K562 (cell line): ENCODE results near the gene JPH2. TPM values are rescaled to one million over a fixed set of nuclear protein-coding genes. Genes with fewer than 3 reads are reported as not detected.

Experiments used
- ARHGAP35 ChIP-seq: fragments of 450-650 bp; IDR thresholded peaks from 2 replicates; pipeline ENCODE4 v1.6.1; 2018; ENCODE audit not compliant: partially characterized antibody
- ARID2 ChIP-seq: fragments of 450-650 bp; IDR thresholded peaks from 2 replicates; pipeline ENCODE4 v1.6.1; 2017; ENCODE audit warnings: antibody characterized with exemption, mild to moderate bottlenecking
- FOXJ2 ChIP-seq: fragments of 200-800 bp; sonication (Bioruptor generic); IDR thresholded peaks from 2 replicates; pipeline ENCODE4 v1.6.1; 2016; ENCODE audit warnings: missing genetic modification characterization, missing compliant biosample characterization
- NR2C1 ChIP-seq, 2 experiments: fragments of 450-650 bp; IDR thresholded peaks; 2 replicates each; pipeline ENCODE4 v1.6.1; 2017; ENCODE audit warnings: mild to moderate bottlenecking in 2 of 2, antibody characterized with exemption in 1 of 2, inconsistent platforms in 1 of 2, missing compliant biosample characterization in 1 of 2, missing genetic modification characterization in 1 of 2
- NR2C2 ChIP-seq, 2 experiments: fragments of 200-800 bp in 1 of 2; sonication (Bioruptor generic) in 1 of 2; sonication (generic) in 1 of 2; formaldehyde crosslinking in 1 of 2; IDR thresholded peaks; 2 replicates each; pipeline versions ENCODE4 v1.6.1 to v1.8.0; 2016 to 2022; ENCODE audit warnings: mild to moderate bottlenecking in 1 of 2, missing compliant biosample characterization in 1 of 2, missing genetic modification characterization in 1 of 2, missing genetic modification reagents in 1 of 2
- polyA plus RNA-seq, 8 experiments: library from polyadenylated mRNA; depleted of rRNA in 4 of 8; stranded (reverse) in 5 of 8; unstranded in 3 of 8; fragments of >200 nt; fragmentation: Nextera tagmentation in 2 of 8; fragmentation: Illumina TruSeq in 1 of 8; extraction: Ambion mirVana in 2 of 8; extraction: Trizol in 1 of 8; gene quantifications; 2 replicates each; pipeline versions ENCODE4 v1.2.1 to v1.2.3, GENCODE V29; 2011 to 2014; ENCODE audit warnings: inconsistent platforms in 1 of 8, missing spikeins in 1 of 8
- total RNA-seq, 7 experiments: library from RNA; depleted of rRNA in 6 of 7; stranded (reverse); fragments of >200 nt in 6 of 7; fragmentation: Illumina TruSeq in 2 of 7; extraction: Trizol in 2 of 7; gene quantifications; 2 replicates each; pipeline versions ENCODE4 v1.2.1 to v1.2.3, GENCODE V29; 2011 to 2021; ENCODE audit warnings: low replicate concordance in 1 of 7
- TF ChIP-seq, protein P1 (sequence below): sonication (generic); IDR thresholded peaks from 2 replicates; pipeline ENCODE4 v1.6.1; 2016
- TF ChIP-seq, protein P2 (sequence below): sonication (generic); formaldehyde crosslinking; IDR thresholded peaks from 2 replicates; pipeline ENCODE4 v1.8.0; 2022; ENCODE audit warnings: missing genetic modification reagents, mild to moderate bottlenecking, moderate library complexity, borderline replicate concordance
- TF ChIP-seq, protein P3 (sequence below): sonication (generic); formaldehyde crosslinking; IDR thresholded peaks from 2 replicates; pipeline ENCODE4 v1.8.0; 2022; ENCODE audit warnings: mild to moderate bottlenecking, low read depth, missing genetic modification reagents
- TF ChIP-seq, protein P4 (sequence below), 2 experiments: fragments of 450-650 bp; formaldehyde crosslinking in 1 of 2; IDR thresholded peaks; 2 replicates each; pipeline versions ENCODE4 v1.4.0 to v1.6.1; 2014 to 2020; ENCODE audit warnings: mild to moderate bottlenecking in 2 of 2, borderline replicate concordance in 1 of 2, low read depth in 1 of 2
- TF ChIP-seq, protein P5 (sequence below): fragments of 450-650 bp; formaldehyde crosslinking; IDR thresholded peaks from 2 replicates; pipeline ENCODE4 v1.4.0; 2022; ENCODE audit warnings: mild to moderate bottlenecking, moderate library complexity

JPH2 gene
- total and polyA plus RNA-seq, 9 of the 15 experiments (the other 6 are each of a cell fraction or from before 2014, with no cell fraction given): not detected

DNA sequence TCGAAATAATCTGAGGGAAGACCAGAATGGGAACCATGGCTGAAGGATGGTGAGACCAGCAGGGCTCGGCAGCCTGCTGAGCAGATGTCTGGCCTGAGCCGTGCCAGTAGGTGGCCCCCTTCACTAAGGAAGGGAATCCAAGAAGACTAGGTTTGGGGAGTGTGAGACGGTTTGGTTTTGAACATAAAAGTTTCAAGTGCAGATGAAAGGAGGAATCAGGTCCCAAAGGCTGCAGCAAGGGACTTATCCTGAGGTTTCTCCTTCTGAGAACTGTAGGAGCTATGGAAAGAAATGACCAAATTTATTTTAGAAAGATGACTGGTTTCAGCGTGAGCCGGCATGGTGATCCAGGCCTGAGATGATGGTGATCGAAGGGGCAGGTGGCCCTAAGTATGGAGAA is 28.1 kb upstream of the JPH2 start (continued):
- TF ChIP-seq, protein P1, sequence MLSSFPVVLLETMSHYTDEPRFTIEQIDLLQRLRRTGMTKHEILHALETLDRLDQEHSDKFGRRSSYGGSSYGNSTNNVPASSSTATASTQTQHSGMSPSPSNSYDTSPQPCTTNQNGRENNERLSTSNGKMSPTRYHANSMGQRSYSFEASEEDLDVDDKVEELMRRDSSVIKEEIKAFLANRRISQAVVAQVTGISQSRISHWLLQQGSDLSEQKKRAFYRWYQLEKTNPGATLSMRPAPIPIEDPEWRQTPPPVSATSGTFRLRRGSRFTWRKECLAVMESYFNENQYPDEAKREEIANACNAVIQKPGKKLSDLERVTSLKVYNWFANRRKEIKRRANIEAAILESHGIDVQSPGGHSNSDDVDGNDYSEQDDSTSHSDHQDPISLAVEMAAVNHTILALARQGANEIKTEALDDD: peak; percentile 69; the same call in 1 of the 2 replicates
- TF ChIP-seq, protein P2, sequence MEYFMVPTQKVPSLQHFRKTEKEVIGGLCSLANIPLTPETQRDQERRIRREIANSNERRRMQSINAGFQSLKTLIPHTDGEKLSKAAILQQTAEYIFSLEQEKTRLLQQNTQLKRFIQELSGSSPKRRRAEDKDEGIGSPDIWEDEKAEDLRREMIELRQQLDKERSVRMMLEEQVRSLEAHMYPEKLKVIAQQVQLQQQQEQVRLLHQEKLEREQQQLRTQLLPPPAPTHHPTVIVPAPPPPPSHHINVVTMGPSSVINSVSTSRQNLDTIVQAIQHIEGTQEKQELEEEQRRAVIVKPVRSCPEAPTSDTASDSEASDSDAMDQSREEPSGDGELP (CRISPR knock-in tag): no peak
- no peak for TF ChIP-seq NR2C2 (CRISPR knock-in tag; IDR thresholded peaks at IDR 0.05)
- no peak for TF ChIP-seq NR2C2 (tag; IDR thresholded peaks at IDR 0.05)
- TF ChIP-seq, protein P3, sequence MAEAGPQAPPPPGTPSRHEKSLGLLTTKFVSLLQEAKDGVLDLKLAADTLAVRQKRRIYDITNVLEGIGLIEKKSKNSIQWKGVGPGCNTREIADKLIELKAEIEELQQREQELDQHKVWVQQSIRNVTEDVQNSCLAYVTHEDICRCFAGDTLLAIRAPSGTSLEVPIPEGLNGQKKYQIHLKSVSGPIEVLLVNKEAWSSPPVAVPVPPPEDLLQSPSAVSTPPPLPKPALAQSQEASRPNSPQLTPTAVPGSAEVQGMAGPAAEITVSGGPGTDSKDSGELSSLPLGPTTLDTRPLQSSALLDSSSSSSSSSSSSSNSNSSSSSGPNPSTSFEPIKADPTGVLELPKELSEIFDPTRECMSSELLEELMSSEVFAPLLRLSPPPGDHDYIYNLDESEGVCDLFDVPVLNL: no peak
- TF ChIP-seq NR2C1 (IDR thresholded peaks at IDR 0.05): no peak
- TF ChIP-seq NR2C1 (tag; IDR thresholded peaks at IDR 0.05): no peak
- TF ChIP-seq, protein P4, sequence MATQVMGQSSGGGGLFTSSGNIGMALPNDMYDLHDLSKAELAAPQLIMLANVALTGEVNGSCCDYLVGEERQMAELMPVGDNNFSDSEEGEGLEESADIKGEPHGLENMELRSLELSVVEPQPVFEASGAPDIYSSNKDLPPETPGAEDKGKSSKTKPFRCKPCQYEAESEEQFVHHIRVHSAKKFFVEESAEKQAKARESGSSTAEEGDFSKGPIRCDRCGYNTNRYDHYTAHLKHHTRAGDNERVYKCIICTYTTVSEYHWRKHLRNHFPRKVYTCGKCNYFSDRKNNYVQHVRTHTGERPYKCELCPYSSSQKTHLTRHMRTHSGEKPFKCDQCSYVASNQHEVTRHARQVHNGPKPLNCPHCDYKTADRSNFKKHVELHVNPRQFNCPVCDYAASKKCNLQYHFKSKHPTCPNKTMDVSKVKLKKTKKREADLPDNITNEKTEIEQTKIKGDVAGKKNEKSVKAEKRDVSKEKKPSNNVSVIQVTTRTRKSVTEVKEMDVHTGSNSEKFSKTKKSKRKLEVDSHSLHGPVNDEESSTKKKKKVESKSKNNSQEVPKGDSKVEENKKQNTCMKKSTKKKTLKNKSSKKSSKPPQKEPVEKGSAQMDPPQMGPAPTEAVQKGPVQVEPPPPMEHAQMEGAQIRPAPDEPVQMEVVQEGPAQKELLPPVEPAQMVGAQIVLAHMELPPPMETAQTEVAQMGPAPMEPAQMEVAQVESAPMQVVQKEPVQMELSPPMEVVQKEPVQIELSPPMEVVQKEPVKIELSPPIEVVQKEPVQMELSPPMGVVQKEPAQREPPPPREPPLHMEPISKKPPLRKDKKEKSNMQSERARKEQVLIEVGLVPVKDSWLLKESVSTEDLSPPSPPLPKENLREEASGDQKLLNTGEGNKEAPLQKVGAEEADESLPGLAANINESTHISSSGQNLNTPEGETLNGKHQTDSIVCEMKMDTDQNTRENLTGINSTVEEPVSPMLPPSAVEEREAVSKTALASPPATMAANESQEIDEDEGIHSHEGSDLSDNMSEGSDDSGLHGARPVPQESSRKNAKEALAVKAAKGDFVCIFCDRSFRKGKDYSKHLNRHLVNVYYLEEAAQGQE (IDR thresholded peaks at IDR 0.05; ENCODE audit: borderline replicate concordance): peak; percentile 52; the same call in 1 of the 2 replicates
- TF ChIP-seq, protein P4 (CRISPR knock-in tag; IDR thresholded peaks at IDR 0.05; ENCODE audit: low read depth): no peak
- TF ChIP-seq, protein P5, sequence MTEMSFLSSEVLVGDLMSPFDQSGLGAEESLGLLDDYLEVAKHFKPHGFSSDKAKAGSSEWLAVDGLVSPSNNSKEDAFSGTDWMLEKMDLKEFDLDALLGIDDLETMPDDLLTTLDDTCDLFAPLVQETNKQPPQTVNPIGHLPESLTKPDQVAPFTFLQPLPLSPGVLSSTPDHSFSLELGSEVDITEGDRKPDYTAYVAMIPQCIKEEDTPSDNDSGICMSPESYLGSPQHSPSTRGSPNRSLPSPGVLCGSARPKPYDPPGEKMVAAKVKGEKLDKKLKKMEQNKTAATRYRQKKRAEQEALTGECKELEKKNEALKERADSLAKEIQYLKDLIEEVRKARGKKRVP (CRISPR knock-in tag): no peak
- TF ChIP-seq ARID2: no peak
- no peak for TF ChIP-seq ARHGAP35
- no peak for TF ChIP-seq FOXJ2
